T-helper 1 cell treated with Interleukin-12 subunit alpha and Interleukin-12 subunit beta and Interleukin-4 antibody, amounts not matched to agents 30 μg/mL and 1 μg/mL, for 36 hours (primary cell): ENCODE measurements around the gene LCOR.
"Not testable (repeated sequence)": the region's sequence is repeated elsewhere in the genome, so short reads cannot be mapped to it uniquely, and the experiment has no call there.

Experiments
- H3K27ac Mint-ChIP-seq: one replicate; pipeline ENCODE4 v1.8.0; 2021; ENCODE audit warnings: mild to moderate bottlenecking, mixed read lengths
- H3K27me3 Mint-ChIP-seq: one replicate; pipeline ENCODE4 v1.8.0; 2021; ENCODE audit warnings: low read depth, mixed read lengths
- H3K36me3 Mint-ChIP-seq: one replicate; pipeline ENCODE4 v1.8.0; 2021; ENCODE audit warnings: low read depth, mixed read lengths
- H3K4me1 Mint-ChIP-seq: one replicate; pipeline ENCODE4 v1.8.0; 2021; ENCODE audit warnings: low read depth, mixed read lengths
- H3K4me3 Mint-ChIP-seq: one replicate; pipeline ENCODE4 v1.8.0; 2021; ENCODE audit warnings: mild to moderate bottlenecking, moderate library complexity, mixed read lengths
- H3K9me3 Mint-ChIP-seq: one replicate; pipeline ENCODE4 v1.8.0; 2021; ENCODE audit warnings: mixed read lengths

LCOR gene

DNA sequence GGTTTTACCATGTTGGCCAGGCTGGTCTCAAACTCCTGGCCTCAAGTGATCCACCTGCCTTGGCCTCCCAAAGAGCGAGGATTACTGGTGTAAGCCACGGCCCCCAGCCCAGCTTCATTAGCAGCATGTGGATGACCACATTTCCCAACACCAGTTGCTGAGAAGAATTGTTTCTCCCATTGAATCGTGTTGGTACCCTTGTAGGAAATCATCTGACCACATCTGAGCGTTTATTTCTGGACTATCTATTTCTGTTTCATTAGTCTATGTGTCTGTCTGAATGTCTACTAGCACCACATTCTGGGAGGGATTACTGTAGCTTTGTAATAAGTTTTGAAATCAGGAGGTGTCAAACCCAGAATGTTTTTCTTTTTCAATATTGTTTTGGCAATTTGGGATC is 89.6 kb downstream of the LCOR start:
- H3K4me3 Mint-ChIP-seq, result no peak overlapping the region
- no peaks in the 10 kb centered on the region for H3K9me3 Mint-ChIP-seq
- H3K27me3 Mint-ChIP-seq, result no peaks in the 10 kb centered on the region
- peaks cover 3% of the 10 kb centered on the region for H3K36me3 Mint-ChIP-seq
- H3K27ac Mint-ChIP-seq, result no peak overlapping the region
- H3K4me1 Mint-ChIP-seq, result peaks cover 7% of the 10 kb centered on the region

DNA sequence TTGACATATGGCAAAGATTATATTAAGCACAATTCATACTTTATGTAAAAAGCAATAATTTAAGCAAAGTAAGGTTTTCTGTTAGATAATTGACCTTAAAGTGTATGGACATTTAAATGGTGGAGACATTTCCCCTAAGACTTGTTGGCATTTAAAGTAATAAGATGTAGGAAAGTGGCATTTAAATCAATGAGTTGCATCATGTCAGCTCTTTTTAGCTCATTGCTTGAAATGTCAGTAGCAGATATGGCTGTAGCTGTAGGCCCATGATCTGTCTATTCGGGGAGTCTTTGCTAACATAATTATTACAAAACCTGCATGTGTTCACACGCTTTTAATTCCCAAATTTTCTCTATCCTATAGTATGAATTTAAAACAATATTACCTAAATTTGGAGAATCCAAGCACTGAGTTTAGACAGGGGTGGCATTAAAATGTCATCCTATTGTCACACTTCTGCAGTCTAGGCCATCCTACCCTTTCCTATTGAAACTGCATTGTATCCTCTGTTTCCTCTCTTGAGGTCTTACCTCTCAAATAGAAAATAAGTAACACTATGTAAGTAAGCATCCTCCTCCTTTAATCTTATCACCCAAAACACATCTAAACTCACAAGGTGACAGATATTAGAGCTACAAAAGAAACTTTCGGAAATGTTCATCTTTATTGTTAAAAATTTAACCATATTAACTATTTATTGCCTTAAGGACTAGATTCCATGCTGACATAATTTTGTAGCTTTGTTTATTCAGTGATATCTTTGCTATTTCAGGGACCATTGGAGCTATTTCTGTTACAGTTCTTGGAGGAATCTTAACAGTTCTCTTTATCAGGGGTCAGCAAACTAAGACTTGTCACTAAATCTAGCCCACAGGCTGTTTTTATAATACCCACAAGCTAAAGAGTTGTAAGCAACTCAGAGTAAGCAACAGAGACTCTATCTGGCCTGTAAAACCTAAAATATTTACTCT is 91.2 kb downstream of the LCOR start:
- Mint-ChIP-seq H3K27me3 (no peaks in the 10 kb centered on the region), H3K4me1 (peaks cover 1% of the 10 kb centered on the region), H3K9me3 (no peaks in the 10 kb centered on the region), H3K4me3 (no peak overlapping the region), H3K27ac (no peak overlapping the region), H3K36me3 (peaks cover 13% of the 10 kb centered on the region)

DNA sequence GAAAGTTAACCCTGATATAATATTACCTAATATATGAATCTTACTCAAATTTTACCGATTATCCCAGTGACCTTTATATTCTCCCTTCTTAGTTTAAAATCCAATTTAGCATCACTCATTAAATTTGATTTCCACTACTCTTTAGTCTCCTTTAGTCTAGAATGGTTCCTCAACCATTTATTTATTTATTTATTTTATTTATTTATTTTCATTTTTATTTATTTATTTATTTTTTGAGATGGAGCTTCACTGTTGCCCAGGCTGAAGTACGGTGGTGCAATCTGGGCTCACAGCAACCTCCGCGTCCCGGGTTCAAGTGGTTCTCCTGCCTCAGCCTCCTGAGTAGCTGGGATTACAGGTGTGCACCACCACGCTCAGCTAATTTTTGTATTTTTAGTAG is 92.8 kb downstream of the LCOR start:
- Mint-ChIP-seq H3K9me3 (no peaks in the 10 kb centered on the region), H3K4me3 (no peak overlapping the region), H3K27me3 (no peaks in the 10 kb centered on the region), H3K36me3 (peaks cover 17% of the 10 kb centered on the region), H3K27ac (no peak overlapping the region), H3K4me1 (peaks cover 1% of the 10 kb centered on the region)

DNA sequence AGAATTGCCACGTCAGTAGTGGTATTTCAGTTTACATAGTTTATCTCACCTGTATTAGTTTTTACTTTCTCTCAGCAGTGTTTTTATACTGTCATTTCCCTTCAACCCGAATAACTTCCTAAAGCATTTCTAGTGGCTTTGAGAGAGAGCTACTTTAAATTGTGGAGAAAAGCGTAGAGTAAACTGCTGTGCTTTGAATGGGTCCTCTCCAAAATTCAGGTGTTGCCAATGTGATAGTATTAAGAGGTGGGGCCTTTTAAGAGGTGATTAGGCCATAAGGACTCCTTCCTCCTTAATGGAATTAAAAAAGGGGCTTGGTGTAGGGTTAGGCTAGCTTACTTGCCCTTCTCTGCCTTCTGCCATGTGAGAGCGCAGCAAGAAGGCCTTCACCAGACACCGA is 98.4 kb downstream of the LCOR start:
- peaks cover 17% of the 10 kb centered on the region for H3K36me3 Mint-ChIP-seq
- no peaks in the 10 kb centered on the region for H3K9me3 Mint-ChIP-seq
- H3K4me1 Mint-ChIP-seq, result no peaks in the 10 kb centered on the region
- no peak overlapping the region for H3K4me3 Mint-ChIP-seq
- no peaks in the 10 kb centered on the region for H3K27me3 Mint-ChIP-seq
- H3K27ac Mint-ChIP-seq, result no peak overlapping the region

DNA sequence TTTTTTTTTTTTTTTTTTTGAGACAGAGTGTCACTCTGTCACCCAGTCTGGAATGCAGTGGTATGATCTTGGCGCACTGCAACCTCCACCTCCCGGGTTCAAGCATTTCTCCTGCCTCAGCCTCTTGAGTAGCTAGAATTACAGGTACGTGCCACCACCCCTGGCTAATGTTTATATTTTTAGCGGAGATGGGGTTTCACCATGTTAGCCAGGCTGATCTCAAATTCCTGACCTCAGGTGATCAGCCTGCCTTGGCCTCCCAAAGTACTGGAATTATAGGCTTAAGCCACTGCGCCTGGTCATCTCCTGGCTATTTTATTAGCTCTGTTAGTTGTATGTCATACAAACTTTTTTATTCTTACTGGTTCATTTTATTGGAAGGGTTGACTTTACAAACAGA is 103.0 kb downstream of the LCOR start:
- Mint-ChIP-seq H3K4me3 (no peak overlapping the region), H3K27ac (no peak overlapping the region), H3K9me3 (no peaks in the 10 kb centered on the region), H3K4me1 (no peaks in the 10 kb centered on the region), H3K27me3 (no peaks in the 10 kb centered on the region), H3K36me3 (peaks cover 6% of the 10 kb centered on the region)

DNA sequence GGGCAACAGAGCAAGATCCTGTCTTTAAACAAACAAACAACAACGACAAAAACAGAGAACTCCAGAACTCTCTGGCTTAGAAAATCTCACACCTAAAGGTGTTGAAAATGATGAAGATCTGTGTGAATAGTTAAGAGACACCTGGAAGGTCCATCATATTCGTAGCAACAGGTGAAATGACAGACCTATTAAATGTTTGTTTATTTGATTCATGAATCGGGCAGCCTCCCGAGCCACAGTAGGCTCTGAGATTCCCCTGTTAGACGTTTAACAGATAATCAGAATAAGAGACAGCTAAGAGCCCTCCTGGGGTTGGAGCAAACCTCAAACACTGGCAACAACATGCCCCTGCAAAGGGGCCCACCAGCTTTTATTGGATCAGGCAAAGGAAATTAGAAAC is 103.7 kb downstream of the LCOR start:
- H3K36me3 Mint-ChIP-seq, result peaks cover 6% of the 10 kb centered on the region
- no peaks in the 10 kb centered on the region for H3K4me1 Mint-ChIP-seq
- no peak overlapping the region for H3K4me3 Mint-ChIP-seq
- no peaks in the 10 kb centered on the region for H3K9me3 Mint-ChIP-seq
- no peak overlapping the region for H3K27ac Mint-ChIP-seq
- H3K27me3 Mint-ChIP-seq, result no peaks in the 10 kb centered on the region

DNA sequence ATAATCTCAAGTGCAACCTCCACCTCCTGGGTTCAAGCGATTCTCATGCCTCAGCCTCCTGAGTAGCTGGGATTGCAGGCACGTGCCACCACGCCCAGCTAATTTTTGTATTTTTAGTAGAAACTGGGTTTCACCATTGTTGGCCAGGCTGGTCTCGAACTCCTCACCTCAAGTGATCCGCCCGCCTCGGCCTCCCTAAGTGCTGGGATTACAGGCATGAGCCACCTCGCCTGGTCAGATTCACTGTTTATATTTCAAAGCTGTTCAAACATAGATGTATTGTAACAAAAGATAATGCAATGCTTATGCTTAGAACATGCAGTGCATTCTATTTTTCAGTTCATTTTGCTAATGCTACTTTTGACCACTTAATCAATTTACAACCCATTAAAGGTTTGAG is 111.1 kb downstream of the LCOR start:
- H3K9me3 Mint-ChIP-seq, H3K4me3 Mint-ChIP-seq, H3K27ac Mint-ChIP-seq, H3K27me3 Mint-ChIP-seq: not testable (repeated sequence)
- Mint-ChIP-seq H3K36me3 (peaks cover 13% of the 10 kb centered on the region), H3K4me1 (peaks cover 13% of the 10 kb centered on the region)

DNA sequence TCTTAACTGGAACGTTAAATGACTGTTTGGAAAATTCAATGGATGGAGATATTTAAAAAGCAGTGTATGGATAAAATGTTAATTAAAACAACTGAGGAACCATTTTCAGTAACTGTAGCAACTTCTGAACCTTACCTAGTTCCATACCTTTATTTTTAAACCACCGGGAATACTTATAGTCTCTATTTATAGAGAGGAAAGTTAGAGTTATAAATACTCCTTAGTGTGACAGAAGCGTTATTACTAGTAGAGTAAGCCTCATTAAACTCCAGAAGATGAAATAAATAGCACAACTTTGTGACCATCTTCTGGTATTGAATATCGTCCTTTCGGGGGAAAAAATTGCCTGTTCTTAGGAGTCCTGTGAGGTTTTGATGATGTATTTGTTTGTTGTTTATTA is 114.9 kb downstream of the LCOR start:
- Mint-ChIP-seq H3K27me3 (no peaks in the 10 kb centered on the region), H3K27ac (no peak overlapping the region), H3K4me3 (no peak overlapping the region), H3K4me1 (peaks cover 13% of the 10 kb centered on the region), H3K9me3 (no peaks in the 10 kb centered on the region), H3K36me3 (peaks cover 12% of the 10 kb centered on the region)

DNA sequence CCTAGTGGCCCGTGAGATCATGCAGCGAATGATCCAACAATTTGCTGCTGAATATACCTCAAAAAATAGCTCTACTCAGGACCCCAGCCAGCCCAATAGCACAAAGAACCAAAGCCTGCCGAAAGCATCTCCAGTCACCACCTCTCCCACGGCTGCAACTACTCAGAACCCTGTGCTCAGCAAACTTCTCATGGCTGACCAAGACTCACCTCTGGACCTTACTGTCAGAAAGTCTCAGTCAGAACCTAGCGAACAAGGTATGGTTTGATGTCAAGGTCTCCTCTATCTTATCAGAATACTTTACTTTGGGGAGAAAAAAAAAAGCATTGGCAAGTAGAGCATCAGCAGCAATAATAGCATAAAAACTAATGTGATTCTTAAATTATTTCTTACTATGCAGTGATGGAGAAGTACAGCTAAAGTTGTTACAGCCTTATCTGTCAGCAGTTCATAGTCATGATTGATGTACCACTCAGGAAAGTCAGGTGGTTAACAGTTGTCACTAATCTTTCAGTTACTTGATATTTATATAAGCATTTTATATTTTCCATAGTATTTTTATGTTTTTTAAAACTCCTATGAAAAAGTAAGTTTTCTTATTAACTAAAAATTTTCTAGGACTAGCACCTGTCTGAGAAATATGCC is 117.1 kb downstream of the LCOR start:
- Mint-ChIP-seq H3K4me1 (peaks cover 13% of the 10 kb centered on the region), H3K9me3 (no peaks in the 10 kb centered on the region), H3K27ac (no peak overlapping the region), H3K27me3 (no peaks in the 10 kb centered on the region), H3K4me3 (no peak overlapping the region), H3K36me3 (peaks cover 14% of the 10 kb centered on the region)

DNA sequence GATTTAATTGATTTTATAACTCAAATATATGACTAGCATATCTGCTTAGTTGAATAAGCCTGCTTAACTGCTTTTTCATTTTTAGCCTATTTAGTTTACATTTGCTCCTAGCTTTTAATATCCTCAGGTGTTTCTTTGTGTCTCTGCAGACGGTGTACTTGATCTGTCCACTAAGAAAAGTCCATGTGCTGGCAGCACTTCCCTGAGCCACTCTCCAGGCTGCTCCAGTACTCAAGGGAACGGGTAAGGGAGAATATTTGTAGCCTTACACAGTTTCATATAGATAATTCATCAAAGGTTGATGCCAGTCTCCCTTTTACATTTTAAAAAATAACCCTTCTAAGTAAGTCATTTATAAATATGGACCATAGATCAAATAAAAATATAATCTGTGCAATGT is 119.9 kb downstream of the LCOR start:
- Mint-ChIP-seq H3K9me3 (no peaks in the 10 kb centered on the region), H3K4me1 (peaks cover 5% of the 10 kb centered on the region), H3K27me3 (no peaks in the 10 kb centered on the region), H3K36me3 (peaks cover 28% of the 10 kb centered on the region), H3K4me3 (no peak overlapping the region), H3K27ac (no peak overlapping the region)

DNA sequence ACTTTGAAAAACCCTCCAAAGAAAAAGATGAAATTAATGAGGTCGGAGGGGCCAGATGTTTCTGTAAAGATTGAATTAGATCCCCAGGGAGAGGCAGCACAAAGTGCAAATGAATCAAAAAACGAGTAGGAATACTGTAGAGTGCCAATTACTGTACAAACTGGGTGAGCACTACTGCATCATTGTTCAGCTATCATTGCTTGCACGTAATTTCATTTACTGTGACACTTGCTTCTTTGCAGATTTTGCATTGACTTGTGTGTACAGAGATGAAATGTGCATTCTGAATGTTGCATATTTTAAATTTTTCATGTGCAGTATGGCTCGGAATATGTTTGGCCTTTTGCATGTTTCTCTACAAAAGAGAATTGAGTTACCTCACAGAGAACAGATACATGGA is 123.7 kb downstream of the LCOR start:
- Mint-ChIP-seq H3K4me1 (no peaks in the 10 kb centered on the region), H3K9me3 (no peaks in the 10 kb centered on the region), H3K27me3 (no peaks in the 10 kb centered on the region), H3K36me3 (peaks cover 30% of the 10 kb centered on the region), H3K4me3 (no peak overlapping the region), H3K27ac (no peak overlapping the region)

DNA sequence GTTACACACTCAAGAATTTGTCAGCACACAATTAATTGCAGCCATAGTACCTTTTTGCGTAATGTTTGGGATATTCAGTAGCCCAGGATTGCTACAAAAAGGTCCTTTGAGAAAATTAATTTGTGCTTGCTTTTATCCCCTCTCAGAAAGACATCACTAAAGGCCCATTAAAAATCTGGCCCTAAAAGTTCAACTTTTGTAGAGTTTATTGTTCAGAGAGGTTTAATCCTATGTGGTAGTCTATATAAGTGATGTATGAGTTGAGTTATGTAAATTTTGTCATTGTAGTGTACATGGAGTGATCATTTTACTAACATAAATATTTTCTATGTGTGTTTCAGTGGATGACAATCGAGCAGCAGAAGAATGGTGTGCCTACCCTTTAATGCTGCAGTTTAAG is 126.0 kb downstream of the LCOR start:
- peaks cover 22% of the 10 kb centered on the region for H3K36me3 Mint-ChIP-seq
- no peaks in the 10 kb centered on the region for H3K9me3 Mint-ChIP-seq

DNA sequence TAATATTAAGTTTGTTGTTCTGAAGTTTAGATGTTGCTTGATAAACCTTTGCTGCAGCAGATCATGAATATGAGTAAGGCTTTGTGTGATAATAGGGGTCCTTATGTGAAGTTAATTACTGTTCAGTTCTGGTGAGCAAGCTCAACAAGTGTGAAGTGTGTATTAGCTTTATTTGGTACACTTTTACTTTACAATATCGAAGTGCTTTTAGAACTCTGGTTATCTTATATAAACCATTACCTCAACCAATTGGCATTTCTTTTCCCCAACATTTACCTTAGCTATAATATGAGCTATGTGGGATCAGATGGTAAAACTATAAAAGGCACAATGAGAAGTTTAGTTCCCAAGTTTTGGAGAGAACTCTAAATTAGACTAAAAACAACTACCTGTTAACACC is 127.6 kb downstream of the LCOR start:
- H3K4me3 Mint-ChIP-seq, result no peak overlapping the region
- H3K9me3 Mint-ChIP-seq, result no peaks in the 10 kb centered on the region
- H3K27ac Mint-ChIP-seq, result no peak overlapping the region
- H3K27me3 Mint-ChIP-seq, result no peaks in the 10 kb centered on the region
- peaks cover 19% of the 10 kb centered on the region for H3K36me3 Mint-ChIP-seq
- H3K4me1 Mint-ChIP-seq, result no peaks in the 10 kb centered on the region

More for the DNA sequence above, 126.0 kb downstream of the LCOR start:
- Mint-ChIP-seq H3K27ac (no peak overlapping the region), H3K27me3 (no peaks in the 10 kb centered on the region), H3K4me1 (no peaks in the 10 kb centered on the region), H3K4me3 (no peak overlapping the region)

DNA sequence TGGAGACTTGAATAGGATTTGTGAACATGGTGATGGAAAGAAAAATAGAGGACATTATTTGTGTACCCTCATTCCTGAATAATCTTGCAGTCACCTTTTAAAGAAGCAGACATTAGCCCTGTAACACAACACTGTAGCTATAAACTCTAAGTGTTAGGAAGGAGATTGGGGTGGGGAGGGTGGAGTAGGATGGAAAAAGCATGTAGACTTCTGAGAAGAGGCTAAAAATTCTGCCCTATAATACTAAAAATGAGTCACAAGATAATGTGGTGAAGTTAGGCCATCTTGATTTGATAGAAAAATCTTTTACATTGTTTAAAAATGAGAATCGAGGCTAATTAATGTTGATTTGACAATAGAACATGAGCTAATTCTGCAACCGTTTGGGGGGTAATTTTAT is 128.8 kb downstream of the LCOR start:
- Mint-ChIP-seq H3K4me1 (no peaks in the 10 kb centered on the region), H3K4me3 (no peak overlapping the region), H3K27ac (no peak overlapping the region)

DNA sequence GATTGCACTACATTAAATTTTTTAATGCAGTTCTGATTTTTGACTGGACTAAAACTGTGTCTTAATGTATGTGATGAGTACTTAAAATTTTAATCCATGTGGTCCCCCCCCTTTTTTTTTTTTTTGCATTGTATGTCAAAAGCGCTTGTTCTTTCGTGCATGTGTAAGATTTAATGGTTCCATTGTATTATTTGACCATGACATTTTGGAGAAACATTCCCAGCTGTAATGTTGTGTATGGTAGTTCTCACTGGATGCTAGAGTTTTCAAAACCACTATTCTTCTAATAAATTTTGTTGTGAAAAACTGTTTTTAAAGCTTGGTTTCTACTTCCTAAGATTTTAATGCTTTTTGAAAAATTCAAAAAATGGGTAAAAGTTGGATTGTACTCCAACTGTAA is 132.0 kb downstream of the LCOR start:
- Mint-ChIP-seq H3K27me3 (no peaks in the 10 kb centered on the region), H3K36me3 (peaks cover 1% of the 10 kb centered on the region), H3K9me3 (no peaks in the 10 kb centered on the region), H3K4me1 (no peaks in the 10 kb centered on the region), H3K27ac (no peak overlapping the region), H3K4me3 (no peak overlapping the region)

More for the DNA sequence above, 128.8 kb downstream of the LCOR start:
- H3K9me3 Mint-ChIP-seq, result no peaks in the 10 kb centered on the region
- no peaks in the 10 kb centered on the region for H3K27me3 Mint-ChIP-seq
- H3K36me3 Mint-ChIP-seq, result peaks cover 9% of the 10 kb centered on the region
